Lung microvascular endothelial cell (primary cell): ENCODE results near the gene VPS45. TPM values are rescaled to one million over a fixed set of nuclear protein-coding genes. Genes with fewer than 3 reads are reported as not detected.

ENCODE experiments used
- DNase-seq, 2 donors: peaks; one replicate each; pipeline versions ENCODE4 v3.0.0 to v3.0.0-alpha.2; 2010; ENCODE audit warnings: low read depth in 2 of 2
- total RNA-seq: library from RNA; depleted of rRNA; stranded (reverse); fragments of >200 nt; gene quantifications from 2 replicates; pipeline ENCODE4 v1.2.1, GENCODE V29; 2014

The VPS45 gene
- total RNA-seq, 1 donor from 2014 or later = 21.0 TPM

DNA sequence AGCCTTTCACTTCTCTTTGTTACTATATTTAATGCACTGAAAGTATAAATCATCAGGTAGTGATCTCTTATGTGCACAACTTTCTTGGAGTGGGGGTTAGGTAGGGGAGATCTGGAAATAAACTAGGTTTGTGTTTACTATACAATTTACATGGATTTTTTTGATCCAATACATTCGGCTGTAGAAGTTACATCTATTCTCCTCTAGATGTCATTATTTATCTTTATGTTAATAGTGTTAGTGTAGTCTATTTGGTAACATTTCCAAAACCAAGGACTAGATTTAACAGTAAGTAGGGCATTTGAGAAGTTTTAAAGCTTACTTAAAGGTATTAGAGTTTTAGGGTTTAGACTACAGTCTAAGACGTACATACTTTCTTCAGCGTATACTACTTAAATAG lies 5.4 kb downstream of the VPS45 start:
- DNase-seq = peak; percentile 40 to 50

DNA sequence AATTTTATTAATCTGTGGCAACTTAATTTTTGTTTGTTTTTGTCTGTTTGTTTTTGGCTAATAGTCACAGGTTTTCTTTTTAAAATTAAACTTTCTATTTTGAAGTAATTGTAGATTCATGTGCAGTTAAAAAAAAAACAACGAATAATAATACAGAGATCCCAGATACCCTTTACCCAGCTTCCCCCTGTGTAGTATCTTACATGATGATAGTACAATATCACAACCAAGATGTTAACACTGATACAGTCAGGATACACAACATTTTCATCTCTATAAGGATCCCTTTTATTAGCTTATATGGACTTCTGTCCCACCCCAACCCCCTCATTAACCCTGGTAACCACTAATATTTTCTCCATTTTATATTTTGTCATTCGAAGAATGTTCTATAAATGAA lies 5.9 kb downstream of the VPS45 start:
- no peak for DNase-seq

DNA sequence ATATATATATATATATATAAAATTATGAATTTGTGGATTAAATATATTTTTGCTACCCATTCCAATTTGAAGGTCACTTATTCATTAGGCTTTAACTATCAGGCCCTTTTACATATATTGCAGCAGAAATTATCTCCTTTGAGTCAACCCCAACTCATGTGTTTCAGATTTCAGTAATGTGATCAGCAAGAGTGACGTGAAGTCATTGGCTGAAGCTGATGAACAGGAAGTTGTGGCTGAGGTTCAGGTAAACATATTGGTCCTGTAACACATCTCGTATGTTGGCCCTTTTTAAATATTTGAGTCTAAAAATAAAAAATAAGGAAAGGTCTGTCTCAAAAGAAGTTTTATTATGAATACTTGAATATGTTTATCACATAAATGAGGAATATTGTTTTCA lies 8.5 kb downstream of the VPS45 start:
- DNase-seq = no peak

DNA sequence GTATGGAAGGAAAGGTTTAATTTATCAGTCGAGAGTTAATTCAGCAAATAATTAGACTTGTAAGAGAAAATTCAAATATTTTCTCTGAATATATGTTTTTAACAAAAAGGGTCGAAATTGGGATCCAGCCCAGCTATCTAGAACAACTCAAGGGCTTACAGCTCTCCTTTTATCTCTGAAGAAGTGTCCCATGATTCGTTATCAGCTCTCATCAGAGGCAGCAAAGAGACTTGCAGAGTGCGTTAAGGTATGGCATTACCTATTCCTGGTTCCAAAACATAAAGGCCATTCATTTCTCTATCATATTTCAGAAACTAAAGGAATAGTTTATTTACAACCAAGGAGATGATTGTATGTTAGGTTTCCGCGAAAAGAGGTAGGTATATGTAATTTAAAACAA lies 9.4 kb downstream of the VPS45 start:
- no peak for DNase-seq

DNA sequence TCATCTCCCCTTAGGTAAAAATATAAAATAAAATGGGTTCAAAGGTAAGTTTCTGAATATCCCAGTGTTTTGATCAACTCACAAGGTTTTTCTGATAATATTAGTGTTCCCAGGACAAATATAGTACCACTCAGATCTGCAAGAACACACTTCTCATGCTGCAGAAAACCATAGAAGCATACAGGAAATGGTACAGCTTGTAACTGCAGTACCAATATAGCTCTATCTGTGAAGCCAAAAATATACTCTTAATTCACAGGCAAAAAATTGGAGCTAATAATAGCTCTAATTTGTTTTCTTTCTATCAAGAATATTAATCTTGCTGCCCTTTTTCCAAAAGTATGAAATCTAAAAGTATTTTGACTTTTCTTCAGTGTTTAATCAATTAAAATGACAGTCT lies 13.2 kb downstream of the VPS45 start:
- no peak for DNase-seq

DNA sequence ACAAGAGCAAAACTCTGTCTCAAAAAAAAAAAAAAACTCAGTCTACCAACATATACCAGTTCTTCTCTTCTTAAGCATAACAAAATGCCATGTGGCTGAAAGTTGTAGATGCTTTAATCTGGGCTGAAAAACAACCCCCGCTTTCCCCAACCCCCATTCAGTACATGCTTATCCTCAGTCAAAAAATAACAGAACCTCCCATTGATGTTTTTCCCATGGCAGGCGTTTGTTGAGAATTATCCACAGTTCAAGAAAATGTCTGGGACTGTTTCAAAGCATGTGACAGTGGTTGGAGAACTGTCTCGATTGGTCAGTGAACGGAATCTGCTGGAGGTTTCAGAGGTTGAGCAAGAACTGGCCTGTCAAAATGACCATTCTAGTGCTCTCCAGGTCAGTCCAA lies 14.9 kb downstream of the VPS45 start:
- no peak for DNase-seq

DNA sequence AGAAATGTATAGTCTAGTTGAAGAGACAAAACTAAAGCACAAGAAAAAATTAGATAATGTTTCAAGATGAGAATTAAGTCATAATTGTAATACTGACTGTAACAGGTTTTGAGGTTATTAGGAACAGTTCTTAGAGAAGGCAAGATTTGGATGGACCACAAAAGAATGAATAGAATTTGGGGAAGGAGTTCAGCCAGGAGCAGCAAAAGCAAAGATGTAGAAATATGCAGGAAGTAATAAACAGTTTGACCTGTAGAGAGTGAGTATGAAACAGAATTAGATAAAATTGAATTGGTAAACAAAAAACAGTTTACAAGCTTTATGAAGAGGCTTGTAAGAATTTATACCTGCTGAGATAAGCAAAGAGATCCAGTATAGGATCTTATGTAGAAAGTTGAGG lies 16.3 kb downstream of the VPS45 start:
- DNase-seq = no peak

DNA sequence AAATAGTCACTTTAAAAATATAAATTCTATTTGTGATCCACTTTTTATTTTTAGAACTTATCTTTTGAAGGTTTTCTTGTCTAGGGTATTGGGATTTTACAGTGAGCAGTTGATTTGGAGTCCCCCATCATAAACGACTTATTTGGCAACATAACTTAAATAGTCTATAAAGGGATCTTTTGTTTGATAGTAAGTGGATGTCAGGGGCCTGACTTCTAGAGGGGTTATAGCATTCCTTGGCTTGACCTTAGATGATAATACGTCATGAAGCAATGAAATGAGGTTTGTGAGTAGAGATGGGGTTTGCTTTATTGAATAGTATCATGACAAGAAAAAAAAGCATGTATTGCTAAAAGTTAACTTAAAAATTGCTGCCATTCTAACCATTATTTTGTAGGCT lies 17.8 kb downstream of the VPS45 start:
- DNase-seq = no peak

DNA sequence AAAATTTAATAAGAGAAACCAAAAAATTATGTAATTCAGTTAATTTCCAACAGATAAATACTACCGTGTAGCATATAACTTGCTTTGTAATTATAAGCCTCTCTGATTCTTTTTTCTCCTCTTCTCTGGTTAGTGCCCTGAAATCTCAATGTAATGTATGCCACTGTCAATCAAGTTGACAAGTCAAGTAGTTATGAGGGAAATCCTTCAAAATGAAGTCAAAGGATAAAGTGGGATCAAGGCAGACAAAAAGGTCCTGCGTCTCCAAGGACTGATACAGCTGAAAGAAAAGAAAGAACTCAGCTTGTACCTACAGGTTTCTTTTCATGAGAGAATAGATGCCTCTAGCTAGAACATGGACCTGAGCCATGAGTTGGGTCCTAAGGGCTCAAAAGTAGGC lies 19.8 kb downstream of the VPS45 start:
- DNase-seq = no peak

DNA sequence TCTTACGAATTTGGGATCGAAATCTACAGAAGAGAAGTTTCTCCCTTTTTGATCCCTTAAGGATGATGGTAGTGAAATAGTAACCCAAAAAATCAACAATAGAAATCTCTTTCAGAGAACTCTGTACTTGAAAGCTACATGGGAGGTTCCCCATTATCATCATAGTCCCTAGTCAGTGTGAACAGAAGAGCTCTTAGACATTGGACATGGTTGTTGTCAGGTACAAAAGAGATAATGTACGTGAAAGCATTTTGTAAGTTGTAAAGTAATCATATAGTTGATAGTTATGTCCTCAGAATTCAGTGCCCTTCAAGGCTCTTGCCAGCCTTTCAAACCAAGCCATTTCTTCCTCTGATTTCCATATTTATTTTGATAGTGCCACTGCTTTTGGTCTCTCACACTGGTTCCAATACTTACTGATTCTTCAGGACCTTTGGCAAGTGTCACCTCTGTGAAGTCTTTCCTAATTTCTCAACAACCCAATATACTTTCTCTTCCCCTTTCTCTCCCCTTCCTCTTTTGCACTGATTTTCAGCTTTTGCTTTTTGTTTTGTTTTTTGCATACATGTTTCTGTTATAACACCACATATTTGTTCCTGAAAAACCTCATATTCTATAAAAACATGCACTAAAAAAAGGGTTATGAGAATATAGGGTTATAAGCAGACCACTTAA lies 22.4 kb downstream of the VPS45 start:
- DNase-seq = no peak

DNA sequence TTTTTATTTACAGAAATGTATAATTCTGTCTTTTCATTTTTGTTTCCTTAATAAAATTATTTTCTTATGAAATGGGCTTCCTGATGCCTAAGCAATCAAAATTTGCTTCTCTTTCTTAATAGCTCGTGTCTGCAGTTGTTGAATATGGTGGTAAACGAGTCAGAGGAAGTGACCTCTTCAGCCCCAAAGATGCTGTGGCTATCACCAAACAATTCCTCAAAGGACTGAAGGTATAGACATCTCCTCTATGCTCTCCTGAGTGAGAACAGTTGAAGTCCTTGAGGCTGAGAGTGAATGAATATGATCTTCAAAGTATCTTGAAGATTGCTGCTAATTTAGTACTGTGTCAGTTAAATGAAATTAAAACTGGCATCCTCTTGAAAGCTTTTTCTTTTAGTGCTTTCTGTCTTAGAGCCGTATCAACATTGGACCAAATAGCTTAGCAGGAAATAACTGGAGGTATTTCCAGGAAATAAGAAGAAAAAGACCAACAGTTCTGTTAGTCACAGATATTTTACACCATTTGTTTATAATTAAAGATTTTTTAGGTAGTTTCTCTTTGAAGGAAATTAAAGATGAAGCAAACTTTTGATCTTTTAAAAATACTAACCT lies 24.7 kb downstream of the VPS45 start:
- no peak for DNase-seq

DNA sequence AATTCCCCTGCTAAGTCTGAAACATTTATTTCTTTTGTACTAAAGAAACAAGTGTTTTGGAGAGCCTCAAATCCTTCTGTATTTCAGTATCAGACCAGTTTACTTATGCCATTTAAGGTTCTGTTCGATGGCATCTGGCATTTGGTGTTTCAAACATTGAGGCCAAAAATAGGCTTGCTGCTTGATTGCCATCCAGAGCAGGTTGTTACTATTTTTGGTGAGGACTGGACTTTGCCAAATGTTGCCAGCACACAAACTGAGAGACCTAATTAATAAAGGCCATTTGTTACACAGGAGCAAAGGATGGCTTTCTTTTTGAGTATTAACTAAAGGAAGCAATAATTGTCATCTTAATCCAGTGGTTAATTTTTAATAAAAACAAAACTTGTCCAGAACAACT lies 26.2 kb downstream of the VPS45 start:
- DNase-seq = no peak

DNA sequence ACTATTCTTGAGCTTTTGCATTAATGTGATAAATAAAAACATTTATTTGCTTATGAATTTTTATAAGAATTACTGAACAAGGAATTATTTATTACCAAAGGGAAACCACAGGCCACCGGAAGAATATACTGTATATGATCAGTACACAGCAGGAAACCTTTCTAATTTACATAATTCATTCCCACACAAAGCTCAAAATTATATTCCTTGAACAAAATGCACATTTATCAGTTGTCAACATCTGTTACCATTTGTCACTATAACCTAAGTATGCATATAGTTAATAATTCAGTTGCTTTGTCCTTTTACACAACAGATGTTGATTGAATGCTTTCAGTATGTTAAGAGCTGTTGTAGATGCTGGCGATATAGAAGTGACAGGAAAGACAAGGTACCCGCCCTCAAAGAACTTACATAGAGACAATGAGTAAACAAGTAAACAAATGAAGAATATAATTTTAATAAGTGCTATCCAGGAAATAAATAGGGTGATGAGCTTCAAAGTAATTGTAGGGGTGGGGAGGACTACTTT lies 27.2 kb downstream of the VPS45 start:
- DNase-seq = no peak

DNA sequence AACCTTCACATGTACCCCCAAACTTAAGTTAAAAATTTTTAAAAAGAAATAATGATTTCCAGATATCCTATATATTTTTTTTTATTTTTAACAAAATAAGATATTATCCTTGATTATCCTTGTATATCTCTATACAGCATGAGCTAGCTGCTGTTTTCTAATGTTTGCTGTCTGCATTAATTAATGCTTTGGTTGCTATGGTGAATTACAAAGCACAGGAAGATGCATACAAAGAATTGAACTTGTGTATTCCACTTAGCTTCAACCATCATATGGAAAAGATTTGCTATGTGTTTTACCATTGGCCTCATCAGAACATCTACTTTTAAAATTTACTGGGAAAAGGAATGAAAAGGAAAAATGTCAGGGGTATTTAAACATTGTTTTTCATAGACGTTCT lies 35.4 kb downstream of the VPS45 start:
- no peak for DNase-seq

DNA sequence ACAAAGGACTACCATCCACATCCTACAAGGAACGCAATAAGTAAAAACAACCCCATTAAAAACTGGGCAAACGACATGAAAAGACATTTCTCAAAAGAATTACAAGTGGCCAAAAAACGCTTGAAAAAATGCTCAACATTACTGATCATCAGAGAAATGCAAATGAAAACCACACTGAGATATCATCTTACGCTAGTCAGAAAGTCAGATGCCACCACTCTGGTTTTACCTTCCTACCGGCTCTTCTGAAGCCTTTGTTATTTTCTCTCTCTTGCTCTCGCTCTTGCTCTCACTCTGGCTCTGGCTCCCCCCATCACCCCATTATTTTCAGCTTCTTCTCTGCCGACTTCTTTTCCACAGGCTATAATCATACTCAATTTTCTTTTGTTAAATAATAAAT lies 38.8 kb downstream of the VPS45 start:
- DNase-seq = no peak

DNA sequence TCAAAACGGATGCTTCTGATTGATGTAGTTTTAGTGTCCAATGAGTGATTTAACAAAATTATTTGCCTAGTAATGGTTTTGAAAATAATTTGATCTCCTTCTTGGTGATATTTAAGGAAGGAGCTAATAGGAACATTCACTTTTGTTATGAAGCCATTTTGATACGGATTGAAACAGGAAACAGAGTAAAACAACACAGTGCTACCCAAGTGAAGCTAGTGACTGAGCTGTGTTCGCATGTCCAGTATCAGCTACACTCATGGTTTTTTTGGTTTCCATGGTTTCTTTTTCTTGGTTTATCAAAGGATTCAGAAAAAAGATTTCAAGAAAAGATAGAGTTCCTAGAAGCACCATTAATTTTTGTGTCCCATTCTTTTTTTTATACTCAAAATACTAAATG lies 42.0 kb downstream of the VPS45 start:
- peak; percentile 10 to 44 for DNase-seq

DNA sequence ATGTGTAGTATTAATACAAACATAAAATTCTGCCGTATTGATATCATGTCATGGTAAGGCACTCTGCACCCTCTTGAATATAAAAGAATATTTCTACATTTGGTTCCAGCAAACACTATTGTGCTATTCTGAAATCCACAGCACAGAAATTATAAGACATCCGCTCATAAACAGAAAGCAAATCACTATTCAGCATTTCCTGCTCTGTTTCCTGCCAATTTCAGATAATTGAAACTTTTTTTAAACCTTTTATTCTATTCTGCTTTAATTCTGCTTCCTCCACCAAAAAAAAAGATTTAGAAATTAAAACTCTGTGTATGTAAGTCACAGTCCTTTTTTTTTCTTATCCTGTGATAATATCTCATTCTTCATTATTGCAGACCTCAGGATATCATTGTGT lies 42.5 kb downstream of the VPS45 start:
- DNase-seq = peak; percentile 8 to 58

DNA sequence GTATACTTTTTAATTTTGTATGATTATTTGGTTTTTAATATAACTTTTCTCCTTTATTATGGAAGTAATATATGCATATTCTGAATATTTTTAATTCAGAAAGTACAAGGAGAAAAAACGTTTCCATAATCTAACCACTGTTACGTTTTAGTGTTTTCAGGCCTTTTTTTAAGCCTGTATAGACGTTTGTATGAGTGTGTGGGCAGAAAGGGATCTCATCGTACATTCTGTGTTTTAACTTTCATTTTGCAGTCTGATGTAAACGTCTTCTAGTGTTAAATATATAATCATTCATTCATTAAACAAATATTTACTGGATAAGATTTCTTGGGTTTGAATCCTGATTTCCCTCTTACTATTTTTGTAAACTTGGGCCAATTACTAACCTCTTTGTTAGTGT lies 44.1 kb downstream of the VPS45 start:
- DNase-seq = no peak

DNA sequence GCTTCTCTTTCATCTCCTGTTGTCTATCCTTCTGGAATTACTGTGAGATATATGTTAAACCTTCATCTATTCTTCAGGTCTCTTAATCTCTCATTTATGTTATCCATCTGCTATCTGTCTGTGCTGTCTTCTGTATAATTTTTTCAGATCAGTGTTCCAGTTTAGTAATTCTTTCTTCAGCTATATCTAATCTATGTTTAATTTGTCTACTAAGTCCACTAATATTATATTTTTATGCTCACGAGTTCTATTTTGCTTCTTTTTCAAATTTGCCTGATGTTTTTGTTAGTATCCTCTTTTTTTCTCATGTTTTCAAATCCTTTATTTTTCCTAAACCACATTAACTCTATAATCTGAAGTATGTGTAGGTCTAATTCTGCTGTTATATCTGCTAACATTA lies 47.5 kb downstream of the VPS45 start:
- no peak for DNase-seq

DNA sequence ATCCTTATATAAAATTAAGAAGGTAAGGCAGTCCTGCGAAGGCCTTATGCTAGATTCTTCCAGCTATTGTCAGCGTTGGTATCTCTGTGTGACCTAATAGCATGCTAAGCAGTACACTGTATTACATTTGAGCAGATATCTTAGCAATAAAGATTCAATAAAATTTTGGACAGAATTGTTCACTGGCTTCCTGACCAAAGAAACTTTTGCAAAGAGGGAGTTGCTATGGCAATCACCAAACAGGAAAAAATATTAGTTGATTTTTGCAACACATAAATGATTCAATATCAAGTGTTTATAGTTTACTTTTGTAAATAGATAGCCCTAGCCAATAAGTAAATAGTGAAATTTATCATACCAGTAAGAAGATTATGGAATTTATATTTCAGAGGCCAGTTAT lies 51.1 kb downstream of the VPS45 start:
- peak; percentile 34 to 43 for DNase-seq

DNA sequence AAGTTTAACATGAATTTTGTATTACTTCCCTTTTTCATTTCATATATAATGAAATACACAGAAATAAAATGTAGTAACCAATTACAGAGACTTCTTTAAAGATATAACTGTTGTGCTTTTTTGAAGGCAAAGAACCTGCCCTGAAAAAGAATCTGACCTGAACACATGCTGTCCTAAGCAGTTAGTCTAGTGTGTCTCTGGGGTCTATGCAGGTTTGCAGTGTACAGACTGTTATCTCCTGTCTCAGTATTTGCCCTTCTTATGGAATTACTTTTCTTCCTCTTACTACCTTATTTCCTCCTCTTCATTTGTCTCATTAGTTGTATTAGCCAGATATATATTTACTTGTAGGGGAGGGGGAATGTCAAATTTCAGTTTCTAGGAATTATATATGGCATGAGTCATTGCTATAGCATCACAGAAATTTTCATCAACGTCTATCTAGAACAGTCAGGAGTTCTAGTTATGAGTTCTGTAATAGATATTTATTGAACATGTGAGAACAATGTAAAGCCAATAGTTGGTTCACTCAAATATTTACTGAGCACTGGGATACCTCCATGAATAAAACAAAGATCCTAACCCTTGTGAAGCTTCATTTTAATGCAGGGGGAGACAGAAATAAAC lies 53.8 kb downstream of the VPS45 start:
- DNase-seq = no peak

DNA sequence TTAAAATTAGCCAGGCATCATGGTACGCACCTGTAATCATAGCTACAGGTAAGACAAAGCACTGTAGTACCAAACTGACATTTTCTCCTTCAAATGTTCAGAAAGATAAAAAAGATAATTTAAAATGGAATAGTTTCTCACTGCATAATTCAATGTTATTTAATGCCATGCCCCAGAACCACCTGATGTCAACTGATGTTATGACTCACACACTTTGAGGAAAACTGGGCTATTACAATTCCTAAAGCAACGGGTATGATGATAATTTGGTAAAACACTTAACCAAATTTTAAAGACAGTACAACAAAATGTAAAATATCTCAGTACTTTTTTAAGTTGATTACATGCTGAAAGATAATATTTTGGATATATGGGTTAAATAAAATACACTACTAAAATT lies 59.2 kb downstream of the VPS45 start:
- no peak for DNase-seq

DNA sequence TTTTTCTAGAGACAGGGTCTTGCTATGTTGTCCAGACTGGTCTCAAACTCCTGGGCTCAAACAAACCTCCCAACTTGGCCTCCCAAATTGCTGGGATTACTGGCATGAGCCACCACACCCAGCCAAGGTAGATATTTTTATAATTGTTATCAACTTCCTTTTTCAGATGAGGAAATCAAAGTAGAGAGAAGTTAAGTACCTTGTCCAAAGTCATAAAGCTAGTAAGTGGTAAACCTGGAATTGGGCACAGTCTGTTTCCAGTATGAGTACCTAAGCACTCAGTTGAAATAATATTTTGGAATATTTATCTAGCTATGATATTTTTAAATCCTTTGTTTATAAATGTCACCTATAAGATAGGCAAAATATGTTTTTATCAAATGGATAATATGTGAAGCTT lies 59.9 kb downstream of the VPS45 start:
- DNase-seq = no peak
